GM18520 (cell line): ENCODE measurements around the gene TIMP4.

ENCODE experiments used
- ATAC-seq: cut with Tn5 transposase; IDR thresholded peaks from one replicate; pipeline ENCODE4 v1.9.1; 2021; ENCODE audit not compliant: unreplicated experiment

TIMP4 gene

GRCh38 chr3:12148183-12148940 is 10.3 kb downstream of the TIMP4 start:
- ATAC-seq = no peak

GRCh38 chr3:12147049-12147780 is 11.5 kb downstream of the TIMP4 start:
- no peak for ATAC-seq

GRCh38 chr3:12143949-12144504 is 14.7 kb downstream of the TIMP4 start:
- ATAC-seq = no peak

GRCh38 chr3:12142476-12142875 is 16.2 kb downstream of the TIMP4 start:
- no peak for ATAC-seq

- no peak for ATAC-seq
Observed at GRCh38 chr3:12141350-12141749, 17.4 kb downstream of the TIMP4 start.

- ATAC-seq = no peak
Observed at GRCh38 chr3:12139111-12139511, 19.6 kb downstream of the TIMP4 start.

GRCh38 chr3:12138044-12138443 is 20.7 kb downstream of the TIMP4 start:
- no peak for ATAC-seq

GRCh38 chr3:12136371-12136770 is 22.3 kb downstream of the TIMP4 start:
- ATAC-seq = no peak

GRCh38 chr3:12135029-12135657 is 23.6 kb downstream of the TIMP4 start:
- ATAC-seq = no peak

GRCh38 chr3:12132881-12133280 is 25.8 kb downstream of the TIMP4 start:
- no peak for ATAC-seq

GRCh38 chr3:12131351-12132090 is 27.2 kb downstream of the TIMP4 start:
- ATAC-seq = no peak

GRCh38 chr3:12127391-12127790 is 31.3 kb downstream of the TIMP4 start:
- ATAC-seq = no peak

GRCh38 chr3:12125772-12126171 is 32.9 kb downstream of the TIMP4 start:
- ATAC-seq = no peak

GRCh38 chr3:12121466-12121865 is 37.2 kb downstream of the TIMP4 start:
- ATAC-seq = no peak

GRCh38 chr3:12120374-12121140 is 38.2 kb downstream of the TIMP4 start:
- no peak for ATAC-seq

- no peak for ATAC-seq
Observed at GRCh38 chr3:12117473-12117872, 41.2 kb downstream of the TIMP4 start.

GRCh38 chr3:12116870-12117269 is 41.8 kb downstream of the TIMP4 start:
- ATAC-seq = no peak

- no peak for ATAC-seq
Observed at GRCh38 chr3:12115849-12116248, 42.9 kb downstream of the TIMP4 start.

GRCh38 chr3:12115104-12115503 is 43.6 kb downstream of the TIMP4 start:
- no peak for ATAC-seq

GRCh38 chr3:12114251-12114650 is 44.5 kb downstream of the TIMP4 start:
- ATAC-seq = no peak
